ENCODE measurements around the gene NAXE.
"Not testable (repeated sequence)": the region's sequence is repeated elsewhere in the genome, so short reads cannot be mapped to it uniquely, and the experiment has no call there.

NAXE gene

DNA sequence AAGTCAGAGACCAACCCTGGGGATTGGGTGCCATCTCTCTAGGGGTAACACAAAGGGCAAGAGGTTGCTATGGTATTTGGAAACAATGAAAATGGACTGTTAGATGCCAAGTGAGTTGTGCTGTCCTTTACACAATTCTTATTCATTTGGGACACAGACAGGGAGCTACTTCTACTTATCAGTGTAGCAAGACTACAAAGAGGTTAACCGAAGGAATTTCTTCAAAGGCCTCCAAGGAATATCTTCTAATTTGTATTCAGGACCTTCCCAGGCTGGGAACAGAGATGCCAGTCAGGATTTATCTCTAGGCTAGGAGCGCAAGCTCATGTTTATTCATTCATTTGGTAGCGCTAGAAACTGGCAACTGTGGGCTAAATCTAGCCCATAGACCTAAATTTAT, 2.6 kb downstream of the NAXE start:
- DNase-seq = no peak

DNA sequence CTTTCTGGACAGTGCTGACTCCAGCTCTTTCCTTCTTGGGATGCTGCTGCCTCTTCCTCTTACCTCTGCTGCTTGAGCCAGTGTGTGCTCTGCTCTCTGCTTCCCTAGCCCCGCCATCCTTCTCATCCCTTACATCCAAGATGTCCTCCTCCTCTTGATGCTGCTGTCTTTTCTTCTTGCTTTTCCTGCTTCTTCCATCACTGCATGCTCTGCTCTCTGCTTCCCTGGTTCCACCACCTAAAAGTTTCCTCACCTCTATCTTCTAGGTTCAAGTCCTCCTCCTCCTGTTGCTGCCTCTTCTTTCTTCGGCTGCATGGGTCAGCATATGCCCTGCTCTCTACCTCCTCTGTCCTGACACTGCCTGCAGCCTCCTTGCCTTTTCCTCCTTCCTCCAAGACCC, 3.4 kb downstream of the NAXE start:
- no peak for DNase-seq

DNA sequence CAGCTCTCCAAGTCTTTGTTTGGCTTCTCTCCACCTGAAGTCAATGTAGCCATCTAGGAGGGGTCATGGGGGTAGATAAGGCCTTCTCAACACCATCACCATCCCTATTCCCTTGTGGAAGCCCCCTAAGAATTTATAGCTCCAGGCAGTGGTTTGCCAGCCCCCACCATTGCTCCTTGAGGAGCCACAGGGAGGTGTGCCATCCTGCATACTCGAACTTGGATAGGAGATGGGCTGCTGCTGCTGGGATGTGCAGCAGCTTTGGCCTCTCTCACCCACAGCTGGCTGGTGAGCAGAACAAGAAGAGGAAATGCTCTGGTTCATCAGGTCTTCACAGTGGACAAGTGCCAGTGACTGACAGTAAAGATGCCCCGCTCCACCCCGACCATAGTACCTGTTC, 4.8 kb downstream of the NAXE start:
- DNase-seq = no peak

DNA sequence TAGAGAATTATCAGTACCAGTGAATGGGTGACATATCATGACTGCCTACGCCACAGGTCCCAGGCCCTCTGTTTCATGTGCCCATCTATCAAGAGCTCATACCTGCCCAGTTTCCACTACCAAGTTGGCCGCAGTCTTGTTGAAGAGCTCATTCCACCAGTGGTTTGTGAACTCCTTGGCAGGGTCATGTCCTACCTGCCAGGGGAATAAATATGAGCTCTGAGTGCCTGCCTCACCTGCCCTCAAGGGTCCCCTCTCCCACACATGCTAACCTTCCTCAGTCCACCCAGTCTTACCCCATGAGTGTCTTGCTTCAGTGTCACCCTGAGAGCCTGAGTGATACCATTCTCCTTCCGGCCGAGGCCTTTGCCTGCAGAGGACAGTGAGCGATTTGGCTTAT, 6.5 kb downstream of the NAXE start:
- no peak for DNase-seq

DNA sequence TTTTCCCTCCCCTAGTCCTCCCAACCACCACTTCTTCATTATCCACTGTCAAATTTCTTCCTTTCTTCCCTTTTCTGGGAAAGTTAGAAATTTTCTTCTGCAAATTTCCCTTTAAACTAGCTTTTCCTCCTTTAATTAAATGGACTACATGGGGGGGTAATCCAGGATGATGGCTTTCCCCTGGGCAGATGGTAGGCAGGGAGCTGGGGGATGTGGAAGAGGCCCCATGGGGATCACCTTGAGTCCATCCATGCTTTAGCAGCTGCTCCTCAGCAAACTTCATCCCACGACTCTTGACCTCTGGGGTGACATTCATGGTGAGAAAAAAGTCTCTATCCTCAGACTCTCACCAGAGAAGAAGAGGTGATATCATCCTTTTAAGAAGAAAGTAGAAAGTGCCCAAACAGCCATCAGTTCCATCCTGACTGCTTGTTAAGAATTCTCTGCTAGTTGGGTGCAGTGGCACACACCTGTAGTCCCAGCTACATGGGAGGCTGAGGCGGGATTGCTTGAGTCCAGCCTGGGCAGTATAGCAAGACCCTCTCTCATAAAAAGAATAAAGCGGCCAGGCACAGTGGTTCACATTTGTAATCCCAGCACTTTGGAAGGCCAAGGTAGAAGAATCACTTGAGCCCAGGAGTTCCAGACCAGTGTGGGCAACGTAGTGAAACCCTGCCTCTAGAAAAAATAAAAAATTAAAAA, 7.3 kb downstream of the NAXE start:
- no peak for DNase-seq

DNA sequence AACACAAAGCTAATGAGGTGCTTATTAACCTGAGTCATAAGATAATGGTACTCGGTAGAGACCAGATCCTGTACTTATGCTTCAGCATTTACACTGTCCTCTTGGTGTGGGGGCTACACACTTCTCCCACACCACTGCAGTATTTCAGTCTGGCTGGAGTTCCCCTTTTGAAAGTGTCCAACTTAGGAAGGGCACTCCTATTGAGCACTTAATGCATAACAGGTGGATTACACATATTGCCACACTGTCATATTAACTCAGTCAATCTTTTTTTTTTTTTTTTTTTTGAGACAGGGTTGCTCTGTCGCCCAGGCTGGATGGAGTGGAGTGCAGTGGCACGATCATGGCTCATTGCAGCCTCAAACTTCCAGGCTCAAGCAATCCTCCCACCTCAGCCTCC, 8.2 kb downstream of the NAXE start:
- no peak for DNase-seq

DNA sequence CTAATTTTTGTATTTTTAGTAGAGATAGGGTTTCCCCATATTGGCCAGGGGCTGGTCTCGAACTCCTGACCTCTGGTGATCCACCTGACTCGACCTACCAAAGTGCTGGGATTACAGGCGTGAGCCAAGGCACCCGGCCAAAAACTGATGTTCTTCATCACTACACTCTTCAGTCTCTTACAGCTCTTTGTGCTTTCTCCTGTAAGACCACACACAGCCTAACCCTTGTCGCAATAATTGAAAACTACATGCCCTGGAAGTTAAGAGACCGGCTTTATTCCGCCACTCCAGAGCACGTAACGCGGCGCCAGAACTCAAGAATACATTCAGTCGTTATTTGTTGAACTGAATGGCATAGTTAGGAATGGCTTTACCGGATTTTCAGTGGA, 9.2 kb downstream of the NAXE start:
- peak in 1 of 2 donors; percentile 26 for DNase-seq

DNA sequence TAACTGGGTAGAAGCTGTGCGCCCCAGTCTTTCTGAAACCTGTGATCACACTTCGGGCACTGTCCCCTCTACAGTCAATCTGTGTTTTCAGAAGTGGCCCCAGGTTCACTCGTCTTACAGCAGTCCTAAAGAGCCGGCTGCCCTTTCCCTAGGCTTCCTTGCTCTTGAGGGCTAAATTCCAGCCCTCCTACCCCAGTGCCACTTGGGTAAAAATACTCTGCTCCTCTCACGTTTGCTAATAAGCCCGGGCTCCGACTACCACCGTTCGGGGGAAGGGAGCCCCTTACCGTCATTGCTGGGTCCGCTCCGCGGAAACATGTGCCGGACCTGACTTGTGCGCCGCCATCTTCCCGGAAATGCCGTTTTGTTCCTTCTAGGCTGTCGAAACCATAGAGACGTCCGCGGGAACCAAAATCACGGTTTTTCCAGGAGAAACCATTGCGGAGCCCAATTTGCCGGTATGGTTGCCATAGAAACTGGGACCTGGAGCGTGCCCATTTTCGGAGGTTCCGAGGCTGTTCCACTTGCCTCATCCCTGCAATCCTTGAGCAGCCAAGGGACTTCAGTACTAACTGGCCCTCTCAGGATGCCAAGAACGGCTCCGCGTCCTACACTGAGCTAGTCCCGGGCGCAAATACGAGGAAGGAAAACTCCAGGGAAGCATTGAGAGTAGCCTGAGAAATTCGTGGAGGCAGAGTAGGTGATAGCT, 9.7 kb downstream of the NAXE start, which contains the start of gene GPATCH4:
TSS of gene GPATCH4 (minus strand) at position 358 of the 709 bp plus-strand sequence.
- DNase-seq = peak; percentile 80

DNA sequence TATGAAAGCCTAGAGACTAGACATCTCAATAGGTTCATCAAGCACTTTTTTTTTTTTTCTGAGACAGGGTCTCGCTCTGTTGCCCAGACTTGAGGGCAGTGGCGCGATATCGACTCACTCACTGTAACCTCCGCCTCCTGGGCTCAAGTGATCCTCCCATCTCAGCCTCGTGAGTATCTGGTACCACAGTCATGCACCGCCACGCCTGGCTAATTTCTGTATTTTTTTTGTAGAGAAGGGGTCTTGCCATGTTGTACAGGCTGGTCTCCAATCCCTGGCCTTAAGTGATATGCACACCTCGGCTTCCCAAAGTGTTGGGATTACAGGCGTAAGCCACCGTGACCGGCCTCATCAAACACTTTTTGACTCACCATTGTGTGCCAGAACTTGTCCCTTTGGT, 10.3 kb downstream of the NAXE start:
- DNase-seq = no peak

DNA sequence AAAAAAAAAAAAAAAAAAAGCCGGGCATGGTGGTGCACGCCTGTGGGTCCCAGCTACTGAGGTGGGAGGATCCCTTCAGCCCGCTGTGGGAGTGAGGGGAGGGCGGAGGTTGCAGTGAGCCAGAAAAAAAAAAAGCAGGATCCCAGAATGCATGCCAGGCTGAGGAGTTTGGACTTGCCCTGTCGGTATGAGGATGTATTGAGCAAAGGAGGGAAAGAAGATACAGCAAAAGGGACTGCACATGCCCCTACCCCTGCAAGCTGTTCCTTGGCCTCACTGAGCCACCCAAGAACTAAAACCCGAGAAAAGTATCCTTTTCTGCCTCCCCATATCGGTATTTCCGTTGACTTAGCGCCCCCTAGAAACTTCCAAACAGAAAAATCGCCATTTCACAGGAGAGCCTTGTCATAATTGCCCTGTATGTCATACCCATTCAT, 11.0 kb downstream of the NAXE start:
- no peak for DNase-seq

DNA sequence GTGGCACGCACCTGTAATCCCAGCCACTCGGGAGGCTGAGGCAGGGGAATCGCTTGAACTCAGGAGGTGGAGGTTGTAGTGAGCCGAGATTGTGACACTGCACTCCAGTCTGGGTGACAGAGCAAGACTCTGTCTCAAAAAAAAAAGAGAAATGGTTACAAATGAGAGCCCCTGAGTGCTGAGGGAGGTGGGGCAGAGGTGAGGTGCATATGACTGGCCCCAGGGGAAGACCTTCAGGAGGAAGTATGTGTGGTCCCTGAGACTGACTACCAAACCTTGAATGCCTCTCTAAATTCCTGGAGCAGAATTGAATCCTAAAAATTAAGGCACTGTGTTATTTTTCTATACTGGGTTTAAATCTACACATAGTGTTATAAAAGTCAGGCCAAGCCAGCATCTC, 15.8 kb downstream of the NAXE start:
- not testable (repeated sequence) for DNase-seq

DNA sequence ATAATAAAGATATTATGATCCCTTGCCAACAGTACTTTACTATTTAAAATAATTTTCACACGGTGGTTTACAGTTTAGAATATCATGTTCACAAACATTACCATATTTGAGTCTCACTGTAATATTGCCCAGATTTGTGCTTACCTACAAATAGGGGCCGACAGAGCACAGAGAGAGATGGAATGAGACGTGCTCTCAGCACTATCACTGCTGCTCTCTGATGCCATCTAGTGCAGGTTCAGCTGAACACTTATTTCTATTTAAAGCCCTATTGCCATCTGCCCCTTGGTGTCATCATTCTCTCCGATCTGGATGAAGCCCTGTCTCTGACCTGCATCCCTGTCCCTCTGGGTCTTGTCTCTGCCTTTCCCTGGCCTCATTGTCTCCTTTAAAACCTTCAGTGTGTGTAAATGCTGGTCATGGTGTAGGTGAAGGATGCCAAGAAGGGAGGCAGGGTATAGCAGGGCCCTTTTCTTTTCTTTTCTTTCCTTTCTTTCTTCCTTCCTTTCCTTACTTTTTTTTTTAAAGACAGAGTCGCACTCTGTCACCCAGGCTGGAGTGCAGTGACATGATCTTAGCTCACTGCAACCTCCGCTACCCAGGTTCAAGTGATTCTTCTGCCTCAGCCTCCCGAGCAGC, 16.6 kb downstream of the NAXE start:
- DNase-seq = peak; percentile 46 to 65

DNA sequence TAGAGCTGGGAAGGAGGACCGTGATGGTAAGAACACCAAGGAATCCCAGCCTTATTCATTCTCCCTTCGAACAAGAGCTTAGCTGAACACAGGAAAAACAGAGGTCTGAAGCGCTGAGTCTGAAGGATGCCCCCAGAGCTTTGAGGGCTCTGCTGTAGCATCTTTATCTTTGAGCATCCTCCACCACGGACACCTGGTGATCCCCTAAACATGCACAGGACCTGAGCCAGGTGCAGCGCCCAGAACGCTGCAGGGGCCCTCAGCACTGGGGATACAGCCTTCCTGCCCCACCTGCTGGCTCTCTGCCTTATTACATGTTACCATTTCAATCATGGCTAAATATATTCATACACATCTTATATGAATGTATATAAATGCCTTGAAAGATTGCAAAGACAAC, 17.4 kb downstream of the NAXE start:
- DNase-seq = peak; percentile 61 to 71

DNA sequence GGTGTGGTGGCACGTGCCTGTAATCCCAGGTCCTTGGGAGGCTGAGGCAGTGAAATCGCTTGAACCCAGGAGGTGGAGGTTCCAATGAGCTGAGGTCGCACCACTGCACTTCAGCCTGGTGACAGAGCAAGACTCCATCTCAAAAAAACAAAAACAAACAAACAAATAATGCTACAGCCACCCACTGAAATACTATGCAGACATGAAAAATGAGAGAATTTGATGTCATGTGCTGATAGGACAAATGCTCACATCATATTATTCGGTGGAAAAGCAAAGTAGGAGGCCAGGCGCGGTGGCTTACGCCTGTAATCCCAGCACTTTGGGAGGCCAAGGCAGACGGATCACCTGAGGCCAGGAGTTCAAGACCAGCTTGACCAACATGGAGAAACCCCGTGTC, 18.5 kb downstream of the NAXE start:
- not testable (repeated sequence) for DNase-seq

DNA sequence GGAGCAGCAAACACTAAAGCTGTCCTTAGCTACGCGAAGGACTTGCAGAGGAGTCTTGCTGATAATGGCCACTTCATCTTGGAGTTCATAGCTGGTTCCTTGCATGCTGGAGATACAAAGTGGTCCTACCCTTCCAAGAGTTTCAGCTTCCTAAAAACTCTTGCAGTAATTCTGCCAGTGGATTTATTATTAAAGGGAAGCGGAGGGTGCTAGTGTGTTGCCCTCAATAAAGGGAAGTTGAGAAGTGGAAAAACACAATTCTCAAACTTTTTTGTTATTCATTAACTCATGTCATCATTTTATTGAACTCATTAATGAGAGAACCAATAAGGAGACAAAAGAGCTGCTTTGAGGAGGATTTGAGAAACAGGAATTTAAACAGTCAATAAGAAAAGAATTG, 21.1 kb downstream of the NAXE start:
- DNase-seq = no peak

DNA sequence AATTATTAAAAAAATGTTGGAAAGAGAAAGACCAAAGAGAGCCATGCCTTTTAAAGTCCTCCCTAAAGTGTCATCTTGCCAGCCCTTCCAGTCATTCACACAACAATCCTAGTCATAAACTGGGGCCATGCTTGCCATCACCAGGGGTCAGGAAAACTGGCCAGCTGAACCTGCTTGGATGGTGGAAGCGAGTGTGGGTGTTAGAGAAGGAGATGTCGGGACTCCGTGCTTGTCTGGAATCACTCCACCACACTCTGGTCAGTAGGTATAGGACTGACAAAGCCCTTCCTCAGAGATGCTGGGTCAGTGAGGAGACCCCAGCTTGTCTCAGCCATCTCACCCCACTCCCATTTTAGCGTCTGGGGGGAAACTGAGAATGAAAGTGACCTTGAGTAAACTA, 24.4 kb downstream of the NAXE start:
- DNase-seq = no peak

DNA sequence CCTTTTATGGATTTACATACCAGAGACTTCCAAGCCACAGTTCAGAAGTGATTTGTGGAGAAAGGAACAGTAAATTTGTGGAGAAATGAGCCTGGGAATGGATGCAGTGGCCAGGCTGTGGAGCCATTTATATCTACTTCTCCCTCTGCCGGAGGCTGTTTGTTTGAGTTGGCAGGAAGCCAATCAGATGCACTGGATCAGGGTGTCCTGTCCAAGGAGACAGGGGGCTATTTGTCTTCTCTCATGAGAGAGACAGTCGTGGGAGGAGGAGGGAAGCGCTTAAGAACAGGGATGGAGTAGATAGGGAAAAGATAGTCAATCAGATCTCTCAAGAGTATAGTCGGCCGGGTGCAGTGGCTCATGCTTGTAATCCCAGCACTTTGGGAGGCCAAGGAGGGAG, 24.9 kb downstream of the NAXE start:
- no peak for DNase-seq

DNA sequence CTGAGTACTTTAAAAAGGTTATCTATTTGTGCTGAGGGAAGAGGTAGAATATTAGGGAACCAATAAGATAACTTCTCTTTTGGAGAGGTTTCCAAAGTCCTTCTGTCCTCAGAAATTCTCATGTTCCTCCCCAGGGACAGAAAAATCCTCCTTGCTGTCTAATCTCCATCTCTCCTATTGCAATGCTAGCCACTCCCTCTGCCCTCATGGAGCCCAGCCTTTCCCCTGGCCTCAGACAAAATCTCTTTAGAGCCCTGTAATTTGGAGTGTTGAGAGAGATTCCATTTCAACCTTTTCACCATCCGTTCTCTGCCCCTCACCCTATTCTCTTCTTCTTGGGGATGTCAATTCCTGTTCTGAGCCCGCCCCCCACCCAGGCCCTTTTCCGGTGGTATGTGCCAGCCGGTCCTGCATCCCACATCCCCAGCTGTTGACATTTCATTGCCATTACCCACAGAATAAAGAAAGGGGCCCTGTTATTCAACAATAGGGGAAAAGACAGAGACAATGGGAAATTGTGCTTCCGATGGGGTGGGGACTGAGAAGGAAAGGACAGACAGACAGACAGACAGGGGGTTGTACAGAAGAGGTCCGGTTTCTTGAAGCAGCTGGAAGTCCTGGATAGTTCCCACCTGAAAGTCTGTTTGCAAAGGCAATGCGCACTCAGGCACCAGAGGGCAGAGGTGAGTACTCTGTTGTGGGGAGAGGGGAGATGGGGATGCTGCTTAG, 27.4 kb downstream of the NAXE start, which contains the start of gene HAPLN2:
TSS of gene HAPLN2 (plus strand) at position 563 of the 729 bp plus-strand sequence. CDS start 4,076 bp downstream, outside the sequence.
- no peak for DNase-seq

DNA sequence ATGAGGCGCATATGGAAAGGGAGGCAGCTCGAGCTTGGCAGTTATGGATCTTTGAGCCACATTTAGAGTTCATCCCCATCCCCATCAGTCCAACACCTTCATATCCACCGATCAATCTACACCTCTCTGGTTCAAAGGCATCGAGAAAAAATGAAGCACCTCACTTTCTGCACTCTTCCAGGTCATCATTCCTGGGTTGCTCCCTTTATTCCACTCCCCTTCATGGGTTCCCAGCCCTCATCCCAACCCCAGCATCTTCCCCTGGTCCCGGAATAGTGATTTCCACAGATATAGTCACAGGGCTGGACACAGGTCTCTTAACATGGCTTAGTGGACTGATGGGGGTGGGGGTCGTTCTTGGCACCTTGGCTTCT, 28.0 kb downstream of the NAXE start:
- no peak for DNase-seq

DNA sequence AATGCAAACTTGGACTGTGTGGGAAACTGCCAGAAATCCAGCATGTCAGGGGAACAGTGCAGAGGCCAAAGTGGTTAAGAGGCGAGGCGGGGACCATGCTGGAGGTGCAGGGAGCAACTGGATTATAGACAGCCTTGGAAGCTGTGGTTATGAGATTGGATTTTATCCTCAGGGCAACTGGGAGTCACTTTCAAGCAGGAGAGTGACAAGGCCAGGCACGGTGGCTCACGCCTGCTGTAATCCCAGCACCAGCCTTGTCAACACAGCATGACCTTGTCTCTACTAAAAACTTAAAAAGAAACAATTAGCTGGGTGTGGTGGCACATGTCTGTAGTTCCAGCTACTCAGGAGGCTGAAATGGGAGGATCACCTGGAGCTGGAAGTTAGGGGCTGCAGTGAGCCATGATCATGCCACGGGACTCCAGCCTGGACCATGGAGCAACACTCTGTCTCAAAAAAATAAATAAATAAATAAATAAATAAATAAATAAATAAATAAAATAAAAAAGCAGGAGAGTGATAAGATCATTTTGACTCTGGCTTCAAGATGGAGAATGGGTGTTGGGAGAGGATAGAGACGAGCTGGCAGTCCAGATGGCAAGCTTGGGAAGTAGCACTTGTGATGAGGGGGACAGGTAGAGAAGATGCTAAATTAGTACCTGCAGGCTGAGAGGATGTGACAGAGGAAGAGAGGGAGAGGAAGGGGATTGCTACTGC, 31.2 kb downstream of the NAXE start:
- no peak for DNase-seq

DNA sequence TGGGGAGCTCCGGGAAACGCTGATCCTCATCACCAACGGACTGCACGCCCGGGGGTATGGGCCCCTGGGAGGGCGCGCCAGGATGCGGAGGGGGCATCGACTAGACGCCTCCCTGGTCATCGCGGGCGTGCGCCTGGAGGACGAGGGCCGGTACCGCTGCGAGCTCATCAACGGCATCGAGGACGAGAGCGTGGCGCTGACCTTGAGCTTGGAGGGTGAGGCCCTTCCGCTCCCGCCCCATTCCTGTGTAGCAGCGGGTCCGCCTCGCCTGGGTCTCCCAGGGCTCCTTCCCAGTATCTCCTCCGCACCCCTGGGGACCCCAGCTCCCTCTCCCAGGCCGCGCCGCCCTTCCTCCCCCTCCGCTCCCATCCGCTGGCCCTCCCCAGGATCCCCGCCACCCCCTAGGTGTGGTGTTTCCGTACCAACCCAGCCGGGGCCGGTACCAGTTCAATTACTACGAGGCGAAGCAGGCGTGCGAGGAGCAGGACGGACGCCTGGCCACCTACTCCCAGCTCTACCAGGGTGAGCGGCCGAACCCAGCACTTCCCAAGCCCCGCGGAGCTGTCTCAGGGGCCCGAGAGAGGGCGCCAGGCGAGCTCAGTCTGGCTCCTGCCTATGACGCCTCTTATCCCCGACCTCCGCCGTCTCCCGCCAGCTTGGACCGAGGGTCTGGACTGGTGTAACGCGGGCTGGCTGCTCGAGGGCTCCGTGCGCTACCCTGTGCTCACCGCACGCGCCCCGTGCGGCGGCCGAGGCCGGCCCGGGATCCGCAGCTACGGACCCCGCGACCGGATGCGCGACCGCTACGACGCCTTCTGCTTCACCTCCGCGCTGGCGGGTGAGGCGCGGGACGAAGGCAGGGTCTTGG, 32.6 kb downstream of the NAXE start:
- DNase-seq = peak; percentile 53 to 63

All from stimulated activated CD4-positive, alpha-beta T cell treated with anti-CD3 and anti-CD28 coated beads, Interleukin-2, amount 100 ng/mL, for 24 hours (primary cell).